Head of caudate nucleus (tissue), 42 donors: ENCODE data around the gene RTN4IP1.

ENCODE experiments used
- DNase-seq, 42 donors: peaks; one replicate each; pipeline versions ENCODE4 v3.0.0 to v3.0.0-alpha.2; 2020 to 2021; ENCODE audit warnings: mixed read lengths in 7 of 42
- intact Hi-C: fragments of 100-400 bp; cut with DNase I; formaldehyde crosslinking; loops from one replicate; pipeline ENCODE4 v1.15.0; 2022

The RTN4IP1 gene

DNA sequence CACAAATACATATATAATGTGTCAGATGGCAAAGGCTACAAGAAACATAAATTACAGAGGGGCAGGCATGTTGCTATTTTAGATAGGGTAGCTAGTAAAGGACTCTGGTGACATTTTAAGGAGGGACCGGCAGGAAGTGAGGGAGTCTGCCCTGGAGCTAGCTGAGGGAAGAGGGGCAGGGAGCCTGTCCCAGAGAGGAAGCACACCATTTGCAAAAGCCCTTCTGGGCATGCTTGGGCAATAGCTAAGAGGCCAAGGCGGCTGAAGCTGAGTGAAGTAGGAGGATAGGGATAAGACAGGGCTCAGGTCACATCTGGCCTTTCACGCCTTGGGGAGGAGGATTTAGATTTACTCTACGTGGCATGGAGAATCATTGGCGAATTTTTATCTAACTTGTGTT lies 96.2 kb downstream of the RTN4IP1 start:
- no peak for DNase-seq
- intact Hi-C loops: no loop called here

DNA sequence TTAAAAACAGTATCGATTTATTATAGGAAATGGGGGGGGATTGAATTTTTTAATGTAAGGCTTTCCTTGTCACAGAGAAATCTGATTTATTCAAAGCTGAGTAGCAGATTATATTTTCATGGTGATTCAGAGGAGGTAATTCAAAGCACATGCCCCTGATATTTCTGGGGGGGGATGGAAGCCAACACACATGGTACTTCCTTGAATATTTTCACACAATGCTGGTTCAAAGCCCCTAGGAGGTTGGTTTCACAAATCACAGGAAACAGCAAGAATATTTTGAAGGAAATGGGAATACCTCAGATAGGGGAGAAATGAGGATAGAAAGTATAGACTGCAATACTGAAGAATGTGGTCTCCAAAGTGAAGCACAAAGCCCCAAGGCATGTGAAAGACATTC lies 98.8 kb downstream of the RTN4IP1 start:
- no peak for DNase-seq
- intact Hi-C loops: no loop called here

- intact Hi-C loops: no loop called here
- no peak for DNase-seq
These were observed 99.3 kb downstream of the RTN4IP1 start for GRCh38 chr6:106530026-106530425.

GRCh38 chr6:106529438-106529837 lies 99.9 kb downstream of the RTN4IP1 start:
- no peak for DNase-seq
- intact Hi-C loops: no loop called here

GRCh38 chr6:106528521-106528920 lies 100.8 kb downstream of the RTN4IP1 start:
- intact Hi-C loops: no loop called here
- DNase-seq: no peak

DNA sequence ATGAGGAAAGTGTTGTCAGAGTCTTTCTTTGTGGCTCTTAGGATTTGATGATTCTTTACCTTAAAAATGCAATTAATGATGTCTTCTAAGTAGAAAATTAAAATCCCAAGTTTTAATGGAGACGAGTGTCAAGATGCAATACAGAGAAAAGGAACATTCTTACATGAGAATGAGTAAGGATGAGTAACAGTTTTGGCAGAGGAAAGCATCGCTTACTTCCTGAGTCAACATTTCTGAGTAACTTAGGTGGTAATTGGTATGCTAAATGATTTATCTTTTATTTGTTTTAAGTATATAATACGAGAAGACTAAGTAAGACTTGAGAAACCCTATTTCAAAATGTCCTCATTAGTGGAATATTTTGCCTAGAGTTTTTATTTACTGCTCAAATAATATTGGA lies 101.3 kb downstream of the RTN4IP1 start:
- no peak for DNase-seq
- intact Hi-C loops: no loop called here

DNA sequence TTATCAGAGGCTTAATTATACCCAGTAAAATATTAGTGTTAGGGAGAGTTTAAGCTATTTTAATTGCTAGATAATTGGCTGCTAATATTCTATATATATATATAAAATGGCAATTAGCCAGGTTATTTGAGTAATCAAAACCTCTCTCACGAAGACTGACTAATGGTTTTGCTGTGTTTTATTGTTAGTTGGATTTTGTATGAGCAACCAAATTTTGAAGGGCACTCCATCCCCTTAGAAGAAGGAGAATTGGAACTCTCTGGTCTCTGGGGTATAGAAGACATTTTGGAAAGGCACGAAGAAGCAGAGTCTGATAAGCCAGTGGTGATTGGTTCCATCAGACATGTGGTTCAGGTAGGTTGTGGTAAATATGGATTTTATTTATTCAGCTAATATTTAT lies 102.2 kb downstream of the RTN4IP1 start:
- intact Hi-C loops: no loop called here

GRCh38 chr6:106525882-106526275 lies 103.4 kb downstream of the RTN4IP1 start:
- intact Hi-C loops: no loop called here
- DNase-seq: no peak

More for the DNA sequence above, 102.2 kb downstream of the RTN4IP1 start:
- DNase-seq: no peak

GRCh38 chr6:106525107-106525881 lies 104.0 kb downstream of the RTN4IP1 start:
- intact Hi-C loops: no loop called here

GRCh38 chr6:106522562-106523250 lies 106.6 kb downstream of the RTN4IP1 start:
- intact Hi-C loops: no loop called here
- DNase-seq: no peak

More at GRCh38 chr6:106525107-106525881, 104.0 kb downstream of the RTN4IP1 start:
- DNase-seq: no peak
